ENCODE measurements around the gene RANBP10.
"Not testable (repeated sequence)": the region's sequence is repeated elsewhere in the genome, so short reads cannot be mapped to it uniquely, and the experiment has no call there.

RANBP10 gene

DNA sequence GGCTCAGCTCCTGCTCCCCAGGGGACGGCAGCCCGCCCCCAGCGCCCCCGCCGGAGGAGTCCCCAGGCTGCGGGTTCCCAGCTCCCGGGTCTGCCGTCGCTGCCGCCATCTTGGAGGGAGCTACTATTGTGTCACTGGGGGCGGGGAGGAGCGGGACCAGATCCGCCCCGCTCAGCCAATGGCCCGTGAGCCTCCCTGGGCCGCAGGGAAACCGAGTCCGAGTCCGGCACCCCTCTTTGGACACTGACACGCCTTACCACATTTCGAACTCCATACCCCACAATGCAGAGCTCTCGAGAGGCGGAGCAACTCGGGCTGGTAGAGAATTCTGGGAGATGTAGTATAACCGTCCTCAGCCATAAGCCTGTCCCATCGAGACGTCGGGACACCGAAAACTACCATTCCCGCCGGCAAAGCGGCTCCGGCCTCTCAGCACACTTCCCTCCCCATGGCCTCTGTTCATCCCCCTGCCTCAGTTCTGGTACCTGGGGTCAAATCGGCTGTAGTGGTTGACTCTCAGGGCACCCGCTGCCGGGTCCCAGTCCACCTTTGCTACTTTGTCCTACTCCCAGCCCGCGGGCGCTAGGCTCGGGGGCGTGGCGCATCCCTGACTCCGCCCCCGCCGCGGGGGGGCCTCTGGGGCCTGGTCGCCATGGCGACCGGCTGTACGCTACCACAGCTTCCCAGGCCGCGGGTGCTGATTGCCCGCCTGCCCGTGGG is at the start of gene RANBP10, which contains the start of gene TSNAXIP1:
RANBP10 (minus strand) TSS at position 133 of the 720 bp plus-strand sequence; CDS start at position 109, 24 bp downstream.
TSNAXIP1 (plus strand) TSS at position 462 of the 720 bp plus-strand sequence. CDS start 261 bp downstream, outside the sequence.
- intact Hi-C loops (cut with DNase I): no loop called here
- peak; percentile 90 to 99 (median 98) for DNase-seq

DNA sequence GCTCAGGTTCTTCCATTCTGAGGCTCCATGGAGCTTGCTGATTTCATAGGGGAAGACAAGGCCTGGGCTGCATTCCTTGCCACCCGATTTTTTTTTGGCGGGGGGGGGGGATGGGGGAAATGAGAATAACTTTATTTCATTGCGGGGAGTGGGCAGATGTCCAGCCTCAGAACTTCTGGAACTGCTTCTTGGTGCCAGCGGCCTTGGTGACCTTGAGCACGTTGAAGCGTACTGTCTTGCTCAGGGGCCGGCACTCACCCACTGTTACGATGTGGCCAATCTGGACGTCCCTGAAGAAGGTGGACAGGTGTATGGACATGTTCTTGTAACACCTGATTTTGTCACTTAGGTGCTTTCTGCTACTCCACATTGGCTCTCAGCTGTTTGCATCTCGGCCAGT is 49.4 kb upstream of the RANBP10 start:
- intact Hi-C loops (cut with DNase I): no loop called here

DNA sequence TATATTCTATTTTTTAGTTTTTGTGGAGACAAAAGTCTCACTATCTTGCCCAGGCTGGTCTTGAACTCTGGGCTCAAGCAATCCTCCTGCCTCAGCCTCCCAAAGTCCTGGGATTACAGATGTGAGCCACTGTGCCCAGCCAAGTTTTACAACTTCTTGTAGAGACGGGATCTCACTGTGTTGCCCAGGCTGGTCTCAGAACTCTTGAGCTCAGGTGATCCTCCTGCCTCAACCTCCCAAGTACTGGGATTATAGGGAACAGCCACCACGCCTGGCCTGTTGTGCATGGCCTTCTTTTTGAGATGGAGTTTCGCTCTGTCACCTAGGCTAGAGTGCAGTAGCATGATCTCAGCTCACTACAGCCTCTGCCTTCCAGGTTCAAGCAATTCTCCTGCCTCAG is 47.3 kb upstream of the RANBP10 start:
- intact Hi-C loops (cut with DNase I): no loop called here
- no peak for DNase-seq

More for the DNA sequence above, 49.4 kb upstream of the RANBP10 start:
- no peak for DNase-seq

DNA sequence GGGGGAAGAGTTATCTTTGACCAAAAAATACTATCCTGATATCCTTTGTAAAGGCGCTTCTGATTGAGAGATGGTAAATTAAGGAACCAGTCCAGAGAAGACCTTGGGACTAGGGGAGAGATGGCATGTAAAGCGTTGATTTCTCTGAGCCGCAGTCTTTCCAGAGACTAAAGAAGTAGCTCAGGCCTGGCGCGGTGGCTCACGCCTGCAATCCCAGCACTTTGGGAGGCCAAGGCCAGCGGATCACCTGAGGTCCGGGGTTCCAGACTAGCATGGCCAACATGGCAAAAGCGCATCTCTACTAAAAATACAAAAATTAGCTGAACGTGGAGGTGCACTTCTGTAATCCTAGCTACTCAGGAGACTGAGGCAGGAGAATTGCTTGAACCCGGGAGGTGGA is 41.8 kb upstream of the RANBP10 start:
- intact Hi-C loops (cut with DNase I): no loop called here

DNA sequence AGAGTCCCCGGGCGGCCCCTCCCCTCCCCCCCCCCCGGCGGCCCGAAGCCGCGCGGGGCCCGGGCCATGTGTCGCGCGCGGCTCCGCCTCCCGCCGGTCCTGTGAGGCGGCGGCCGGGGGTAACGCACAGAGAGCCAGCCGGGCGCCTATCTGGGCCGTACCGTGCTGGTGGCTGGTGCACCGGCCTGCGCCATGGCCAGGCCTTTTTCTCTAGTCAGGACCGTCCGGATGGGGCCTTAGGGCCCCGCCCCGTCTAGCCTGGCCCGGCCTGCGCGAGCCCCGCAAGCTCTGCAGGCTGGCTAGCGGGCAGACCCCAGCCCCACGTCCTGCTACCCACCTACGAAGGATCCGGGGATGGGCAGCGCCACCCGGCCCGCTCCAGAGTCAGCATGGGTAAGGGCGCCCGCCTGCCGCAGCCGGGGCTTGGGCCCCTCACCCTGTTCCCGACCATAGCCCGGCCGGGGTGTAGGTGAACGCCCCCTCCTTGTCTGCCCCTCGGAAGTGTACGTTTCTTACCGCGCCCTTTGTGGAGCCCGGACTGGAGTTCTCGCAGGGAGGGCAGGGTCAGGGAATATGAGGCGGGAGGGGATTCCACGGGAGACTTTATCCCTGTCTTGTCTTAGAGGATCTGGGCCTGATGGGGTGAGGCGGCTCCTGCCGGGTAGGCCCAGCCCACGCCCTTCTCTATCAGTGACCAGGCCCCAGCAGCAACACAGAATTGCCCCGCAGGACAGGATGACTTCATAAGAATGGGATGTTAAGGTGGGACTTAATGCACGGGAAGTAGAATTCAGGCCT is 40.9 kb upstream of the RANBP10 start, which contains the start of gene CENPT:
CENPT (minus strand) TSS at position 630 of the 798 bp plus-strand sequence. CDS start 13,834 bp downstream, outside the sequence.
- peak in 22 of 42 donors; percentile 23 to 81 (median 64) for DNase-seq
- intact Hi-C loops (cut with DNase I): loop anchor here (2.0 kb wide), 1 partner anchor 36 kb away; no protein-coding TSS in a partner anchor

More for the DNA sequence above, 41.8 kb upstream of the RANBP10 start:
- DNase-seq: no peak

DNA sequence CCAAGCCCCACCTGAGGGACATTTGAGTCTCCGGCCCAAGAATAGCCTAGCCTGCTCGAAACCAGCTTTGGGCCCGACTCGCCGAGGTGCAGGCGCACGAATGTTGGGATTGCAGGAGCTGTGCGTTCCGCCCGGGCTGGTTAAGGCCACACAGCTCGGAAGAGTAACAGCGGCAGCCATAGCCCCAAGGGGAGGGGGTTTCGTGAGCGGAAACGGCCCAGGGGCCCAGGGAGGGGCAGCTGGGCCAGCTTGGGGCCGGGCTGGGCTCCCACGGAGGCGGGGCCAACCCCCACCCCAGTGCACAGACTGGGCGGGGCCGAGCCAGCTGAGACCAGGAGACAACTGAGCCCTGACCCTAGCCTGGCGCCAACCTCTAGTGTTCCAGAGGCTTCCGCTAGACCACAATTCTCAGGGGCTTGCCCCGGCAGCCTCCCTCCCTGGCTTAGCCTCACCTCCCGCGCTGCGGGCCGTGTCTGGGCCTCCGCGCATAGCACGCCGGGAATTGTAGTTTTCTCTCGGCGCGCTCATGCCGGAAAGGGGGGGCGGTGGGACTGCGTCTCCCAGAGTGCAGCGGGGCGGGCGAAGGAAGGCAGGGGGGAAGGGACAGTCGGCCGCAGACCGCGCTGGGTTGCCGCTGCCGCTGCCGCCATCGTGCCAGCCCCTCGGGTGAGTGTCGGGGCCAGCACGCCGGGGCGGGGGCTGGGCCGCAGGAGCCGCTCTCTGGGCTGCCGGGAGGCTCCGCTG is 40.1 kb upstream of the RANBP10 start, which contains the start of gene NUTF2:
NUTF2 (plus strand) TSS at position 614 of the 744 bp plus-strand sequence. CDS start 18,198 bp downstream, outside the sequence.
- intact Hi-C loops (cut with DNase I): loop anchor here (2.0 kb wide), 1 partner anchor 36 kb away; no protein-coding TSS in a partner anchor

DNA sequence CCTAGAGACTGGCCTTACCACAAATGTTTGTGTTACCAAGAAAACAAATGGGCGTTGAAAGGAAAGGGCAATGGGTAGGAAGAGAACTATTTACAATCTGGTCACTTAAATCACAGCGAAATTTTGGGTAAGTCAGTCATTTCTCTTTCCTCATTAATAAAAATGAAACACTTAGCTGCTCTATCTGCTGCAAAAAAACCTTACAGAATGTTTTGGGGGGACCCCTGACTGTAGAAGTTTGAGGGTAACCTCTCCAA is 39.6 kb upstream of the RANBP10 start:
- intact Hi-C loops (cut with DNase I): loop anchor here (2.0 kb wide), 1 partner anchor 37 kb away; no protein-coding TSS in a partner anchor
- DNase-seq: no peak

More for the DNA sequence above, 40.1 kb upstream of the RANBP10 start, which contains the start of gene NUTF2:
- peak; percentile 86 to 98 (median 95) for DNase-seq

DNA sequence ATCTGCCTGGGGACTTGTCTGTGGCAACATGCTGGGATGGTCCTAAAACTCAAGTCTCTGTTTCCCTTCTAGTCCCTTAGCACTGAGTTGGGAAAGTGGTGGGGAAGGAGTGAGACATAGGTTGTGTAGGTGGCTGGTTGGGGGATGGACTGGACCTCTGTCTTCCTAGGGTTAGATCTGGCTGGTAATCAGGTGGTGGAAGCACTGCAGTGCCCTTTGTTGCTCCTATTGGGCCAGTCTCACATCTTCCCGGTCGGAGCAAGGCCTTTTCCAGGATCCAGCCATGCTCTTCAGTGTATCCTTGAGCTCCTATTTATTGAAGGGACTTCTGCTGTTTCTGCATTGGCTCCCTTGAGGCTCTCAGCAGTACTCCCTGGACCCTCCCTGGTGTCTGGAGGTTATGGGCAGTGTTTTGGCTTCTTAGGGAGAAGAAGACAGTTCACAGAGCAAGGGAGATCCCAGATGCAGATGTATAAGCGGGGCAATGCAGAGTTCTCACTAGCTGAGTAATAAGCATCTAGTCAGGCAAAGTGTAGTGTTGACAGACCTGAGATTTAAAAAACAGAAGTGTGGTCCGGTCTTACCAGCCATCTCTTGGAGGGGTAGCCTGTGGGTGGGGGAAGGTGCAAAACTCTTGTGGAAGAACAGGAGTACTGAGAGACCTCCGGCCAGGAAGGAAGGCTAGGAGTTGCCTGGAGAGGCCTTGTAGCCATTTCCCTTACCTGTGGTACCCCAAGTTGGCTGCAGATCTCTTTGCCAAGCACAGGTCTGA is 39.1 kb upstream of the RANBP10 start:
- no peak for DNase-seq
- intact Hi-C loops (cut with DNase I): loop anchor here (2.0 kb wide), 1 partner anchor 37 kb away; no protein-coding TSS in a partner anchor

DNA sequence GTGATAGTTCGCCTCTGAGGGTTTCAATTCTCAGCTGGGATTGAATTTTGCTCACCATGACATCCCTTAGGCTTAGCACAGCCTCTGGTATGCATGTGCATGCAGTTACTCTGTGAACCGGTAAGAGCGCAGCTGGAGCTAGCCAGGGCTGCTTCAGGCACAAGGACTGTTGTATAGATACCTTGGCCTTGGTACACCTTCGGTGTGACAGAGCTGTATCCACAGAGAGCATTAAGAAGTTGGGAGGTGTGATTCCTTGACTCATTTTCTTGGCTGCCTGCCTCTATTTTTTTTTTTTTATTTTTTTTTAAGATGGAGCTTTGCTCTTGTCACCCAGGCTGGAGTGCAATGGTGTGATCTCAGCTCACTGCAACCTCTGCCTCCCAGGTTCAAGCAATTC is 38.1 kb upstream of the RANBP10 start:
- intact Hi-C loops (cut with DNase I): no loop called here
- no peak for DNase-seq

DNA sequence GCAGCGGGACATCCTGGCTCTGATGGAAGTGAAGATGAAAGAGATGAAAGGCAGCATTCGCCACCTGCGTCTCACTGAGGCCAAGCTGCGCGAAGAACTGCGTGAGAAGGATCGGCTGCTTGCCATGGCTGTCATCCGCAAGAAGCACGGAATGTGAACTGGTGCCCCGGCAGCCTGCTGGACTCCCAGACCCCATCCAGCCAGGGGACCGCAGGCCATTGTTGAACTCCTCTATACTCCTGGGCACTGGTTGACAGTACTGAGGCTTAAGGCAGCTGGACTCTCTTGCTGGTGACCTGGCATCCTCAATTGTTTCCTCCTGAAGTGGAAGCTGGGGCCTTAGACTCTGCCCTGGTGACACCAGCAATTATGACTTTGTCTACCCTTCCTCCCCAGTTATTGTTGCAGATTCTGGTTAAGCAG is 37.0 kb upstream of the RANBP10 start:
- intact Hi-C loops (cut with DNase I): no loop called here
- peak in 8 of 42 donors; percentile 4 to 46 (median 20) for DNase-seq

DNA sequence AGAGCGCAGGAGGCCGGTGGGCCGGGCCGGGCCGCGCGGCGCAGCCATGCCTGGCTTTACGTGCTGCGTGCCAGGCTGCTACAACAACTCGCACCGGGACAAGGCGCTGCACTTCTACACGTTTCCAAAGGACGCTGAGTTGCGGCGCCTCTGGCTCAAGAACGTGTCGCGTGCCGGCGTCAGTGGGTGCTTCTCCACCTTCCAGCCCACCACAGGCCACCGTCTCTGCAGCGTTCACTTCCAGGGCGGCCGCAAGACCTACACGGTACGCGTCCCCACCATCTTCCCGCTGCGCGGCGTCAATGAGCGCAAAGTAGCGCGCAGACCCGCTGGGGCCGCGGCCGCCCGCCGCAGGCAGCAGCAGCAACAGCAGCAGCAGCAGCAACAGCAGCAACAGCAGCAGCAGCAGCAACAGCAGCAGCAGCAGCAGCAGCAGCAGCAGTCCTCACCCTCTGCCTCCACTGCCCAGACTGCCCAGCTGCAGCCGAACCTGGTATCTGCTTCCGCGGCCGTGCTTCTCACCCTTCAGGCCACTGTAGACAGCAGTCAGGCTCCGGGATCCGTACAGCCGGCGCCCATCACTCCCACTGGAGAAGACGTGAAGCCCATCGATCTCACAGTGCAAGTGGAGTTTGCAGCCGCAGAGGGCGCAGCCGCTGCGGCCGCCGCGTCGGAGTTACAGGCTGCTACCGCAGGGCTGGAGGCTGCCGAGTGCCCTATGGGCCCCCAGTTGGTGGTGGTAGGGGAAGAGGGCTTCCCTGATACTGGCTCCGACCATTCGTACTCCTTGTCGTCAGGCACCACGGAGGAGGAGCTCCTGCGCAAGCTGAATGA is 36.4 kb upstream of the RANBP10 start:
- peak; percentile 34 to 86 (median 72) for DNase-seq
- intact Hi-C loops (cut with DNase I): no loop called here

DNA sequence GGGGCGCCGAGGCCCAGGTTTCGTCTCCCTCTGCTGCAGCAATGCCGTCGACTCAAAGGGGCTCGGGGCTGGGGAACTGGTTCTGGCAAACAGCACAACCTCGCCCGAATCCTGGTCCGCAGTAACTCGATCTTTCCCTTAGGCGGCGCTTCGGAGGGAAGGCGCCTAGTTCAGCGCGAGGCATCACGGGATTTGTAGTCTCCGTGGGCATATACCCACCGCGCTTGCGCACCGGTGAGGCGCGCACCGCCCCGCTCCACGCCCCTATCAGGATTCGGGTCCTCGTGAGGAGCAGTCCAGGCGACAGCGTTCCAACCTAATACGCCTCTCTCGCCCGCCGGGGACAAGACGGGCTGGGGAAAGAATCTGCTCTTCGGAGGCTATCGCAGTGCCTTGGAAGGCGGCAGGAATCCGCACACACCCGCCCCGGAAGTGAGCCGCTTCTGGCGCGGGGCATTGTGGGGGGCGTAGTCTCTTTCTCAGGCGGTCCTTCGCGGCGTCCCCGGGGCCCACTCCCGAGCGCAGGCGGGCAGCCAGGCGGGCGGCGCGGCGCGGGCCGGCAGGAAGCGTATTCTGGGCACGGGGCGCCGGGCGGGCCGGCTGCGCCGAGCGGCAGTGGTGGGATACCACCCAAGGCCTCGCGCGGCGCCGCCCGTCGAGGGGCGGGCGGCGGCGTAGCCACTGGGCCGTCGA is 35.6 kb upstream of the RANBP10 start, which contains the start of gene THAP11:
THAP11 (plus strand) TSS at position 505 of the 693 bp plus-strand sequence. CDS start 235 bp downstream, outside the sequence.
- peak; percentile 87 to 98 (median 94) for DNase-seq
- intact Hi-C loops (cut with DNase I): no loop called here

DNA sequence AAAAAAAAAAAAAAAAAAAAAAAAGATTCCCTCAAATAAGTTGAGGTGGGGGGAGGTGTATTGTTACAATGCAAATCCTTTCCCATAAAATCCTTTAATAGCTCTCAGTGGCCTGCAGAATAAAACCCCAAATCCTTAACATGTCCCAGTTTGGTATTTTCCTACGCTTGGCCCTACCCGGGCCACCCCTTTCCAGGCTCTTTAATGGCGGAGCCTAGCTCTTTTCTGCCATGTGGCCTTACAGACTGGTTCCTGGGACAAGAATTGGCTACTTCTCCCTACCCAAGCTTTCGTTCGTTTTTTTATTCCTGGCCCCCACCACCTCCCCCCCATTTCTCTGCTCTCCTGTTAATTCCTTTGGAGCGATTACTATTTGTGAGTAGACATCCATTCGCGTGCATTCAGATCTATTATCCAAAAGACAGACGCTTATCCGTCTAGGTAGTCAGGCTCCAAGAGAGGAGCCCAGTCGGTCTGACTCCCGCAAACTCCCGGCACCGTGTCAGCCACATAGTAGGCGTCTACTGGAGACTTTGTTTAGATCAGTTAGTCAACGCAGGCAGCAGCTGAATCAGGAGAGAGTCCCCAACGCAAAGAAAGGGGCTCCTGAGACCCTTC is 34.9 kb upstream of the RANBP10 start:
- DNase-seq: no peak
- intact Hi-C loops (cut with DNase I): no loop called here

DNA sequence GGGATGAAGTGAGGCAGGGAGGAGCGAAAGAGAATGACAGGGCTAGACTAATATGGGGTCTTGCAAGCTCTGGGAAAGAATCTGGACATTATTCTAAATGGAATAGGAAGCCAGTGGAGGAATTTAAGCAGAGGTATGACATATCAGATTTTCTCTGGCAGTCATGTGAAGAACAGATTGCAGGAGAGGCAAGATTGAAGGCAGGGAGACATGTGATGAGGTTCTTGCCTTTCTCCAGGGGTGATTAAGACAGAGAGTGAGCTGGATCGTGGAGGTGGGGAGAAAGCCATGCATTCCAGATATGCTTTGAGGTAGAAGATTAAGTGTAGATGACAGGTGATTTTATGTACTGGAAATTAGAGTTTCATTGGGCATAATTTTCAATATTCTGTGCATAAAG is 31.5 kb upstream of the RANBP10 start:
- DNase-seq: peak in 12 of 42 donors; percentile 5 to 60 (median 44)
- intact Hi-C loops (cut with DNase I): no loop called here

DNA sequence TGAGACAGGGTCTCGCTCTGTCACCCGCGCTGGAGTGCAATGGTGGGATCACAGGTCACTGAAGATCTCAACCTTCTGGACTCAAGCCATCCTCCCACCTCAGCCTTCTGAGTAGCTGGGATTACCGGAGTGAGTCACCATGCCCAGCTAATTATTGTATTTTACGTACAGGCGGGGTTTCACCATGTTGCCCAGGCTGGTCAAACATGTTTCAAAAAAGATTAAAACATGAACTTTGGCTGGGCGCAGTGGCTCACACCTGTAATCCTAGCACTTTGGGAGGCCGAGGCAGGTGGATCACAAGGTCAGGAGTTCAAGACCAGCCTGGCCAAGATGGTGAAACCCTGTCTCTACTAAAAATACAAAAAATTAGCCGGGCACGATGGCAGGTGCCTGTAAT is 30.8 kb upstream of the RANBP10 start:
- intact Hi-C loops (cut with DNase I); DNase-seq: not testable (repeated sequence)

DNA sequence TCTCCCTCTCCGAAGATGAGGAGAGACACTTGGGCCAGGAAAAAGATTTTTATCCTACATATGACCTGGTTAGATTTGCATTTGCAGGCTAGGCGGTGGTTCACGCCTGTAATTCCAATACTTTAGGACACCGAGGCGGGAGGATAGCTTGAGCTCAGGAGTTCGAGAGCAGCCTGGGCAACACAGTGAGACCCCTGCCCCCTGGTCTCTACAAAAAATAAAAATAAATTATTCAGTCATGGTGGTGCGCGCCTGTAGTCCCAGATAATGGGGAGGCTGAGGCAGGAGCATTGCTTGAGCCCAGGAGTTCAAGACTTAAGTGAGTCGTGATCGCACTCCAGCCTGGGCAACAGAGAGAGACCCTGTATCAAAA is 27.9 kb upstream of the RANBP10 start:
- intact Hi-C loops (cut with DNase I): no loop called here
- no peak for DNase-seq

Data from head of caudate nucleus (tissue), 42 donors.